ENCODE measurements around the gene RAPGEF5. TPM values are rescaled to one million over a fixed set of nuclear protein-coding genes. Genes with fewer than 3 reads are reported as not detected.

The RAPGEF5 gene
- total RNA-seq, 1 experiment from 2014 or later: 15.6 TPM

DNA sequence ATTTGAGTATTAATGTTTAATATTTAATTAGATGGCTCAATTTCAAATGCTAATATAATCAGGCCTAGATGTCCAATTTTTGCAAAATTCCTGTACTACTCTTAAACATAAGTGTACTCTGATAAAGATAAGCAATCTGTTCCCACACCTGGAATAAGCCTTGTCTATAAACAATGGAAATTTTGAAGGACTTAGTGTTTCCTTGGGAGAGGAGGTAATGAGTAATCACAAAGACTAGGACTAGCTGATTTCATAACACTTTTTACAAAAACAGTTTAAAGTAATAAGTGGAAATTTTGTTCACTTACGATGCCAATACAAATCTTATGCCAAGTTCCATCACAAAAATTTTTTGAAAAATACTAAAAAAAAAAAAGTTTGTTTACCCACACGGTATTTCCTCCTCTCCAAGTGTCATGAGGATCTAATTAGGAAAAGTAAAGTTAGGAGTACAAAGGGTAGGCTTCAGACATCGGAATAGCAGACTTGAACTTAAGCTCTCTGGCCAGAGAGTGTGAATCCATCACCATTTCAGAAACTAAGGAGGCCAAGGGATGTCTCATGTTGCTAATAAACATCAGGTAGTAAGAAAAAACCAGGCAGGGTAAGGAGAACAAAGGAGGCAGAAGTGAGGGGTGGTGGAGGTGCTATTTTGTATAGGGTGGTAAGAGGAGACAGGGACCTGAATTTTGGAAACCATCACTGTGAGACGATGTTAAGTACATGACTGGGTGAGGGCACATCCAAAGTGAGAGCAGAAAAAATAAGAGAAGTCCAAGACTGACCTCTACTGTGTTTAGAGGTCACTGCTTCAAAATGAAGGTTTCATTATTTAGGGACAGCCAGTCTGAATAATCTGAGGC, 61.3 kb downstream of the RAPGEF5 start:
- Histone ChIP-seq H3K4me3 (replicated peaks in 1 of 2; ENCODE audit: low read depth in 1 of 2, low read length in 2 of 2) (no peak overlapping the region), H3K36me3 (ENCODE audit: control insufficient read depth in 1 of 2, insufficient read depth in 2 of 2, low read length in 2 of 2) (no peaks in the 10 kb centered on the region), H2AFZ (ENCODE audit: low read depth, low read length, poor library complexity, severe bottlenecking) (no peak overlapping the region), H3K4me1 (ENCODE audit: control insufficient read depth in 1 of 2, insufficient read depth in 2 of 2, low read length in 2 of 2) (no peaks in the 10 kb centered on the region), H3K27ac (ENCODE audit: low read depth, low read length) (no peak overlapping the region), H3K9me3 (ENCODE audit: control insufficient read depth in 1 of 2, insufficient read depth in 1 of 2, low read depth in 1 of 2, low read length in 2 of 2) (no peaks in the 10 kb centered on the region), H3K9ac (ENCODE audit: low read length) (no peak overlapping the region), H3K79me2 (ENCODE audit: insufficient read depth, low read length) (no peaks in the 10 kb centered on the region), H3K4me2 (ENCODE audit: low read length) (no peak overlapping the region), H3K27me3 (ENCODE audit: insufficient read depth, low read length) (no peaks in the 10 kb centered on the region), H4K20me1 (ENCODE audit: insufficient read depth) (no peaks in the 10 kb centered on the region), H3K9me2 (ENCODE audit: insufficient read depth) (no peaks in the 10 kb centered on the region)
- ATAC-seq: no peak
- TF ChIP-seq ELF1 (IDR thresholded peaks at IDR 0.05; ENCODE audit: borderline replicate concordance, low read depth) (no peak), POLR2AphosphoS5 (IDR thresholded peaks at IDR 0.05; ENCODE audit: low read depth, low read length) (no peak), ZFX (IDR thresholded peaks at IDR 0.05) (no peak), EZH2phosphoT487 (IDR thresholded peaks at IDR 0.05; ENCODE audit: borderline replicate concordance) (no peak), EGR1 (IDR thresholded peaks at IDR 0.05; ENCODE audit: low read depth) (no peak), EZH2 (IDR thresholded peaks at IDR 0.05) (no peak), FOSL1 (IDR thresholded peaks at IDR 0.05; ENCODE audit: low read depth) (no peak), YY1 (IDR thresholded peaks at IDR 0.05; ENCODE audit: extremely low read depth, insufficient replicate concordance, low read depth, low read length) (no peak), ATF3 (IDR thresholded peaks at IDR 0.05) (no peak), ZNF274 (IDR thresholded peaks at IDR 0.05; ENCODE audit: low read depth, low read length) (no peak), JUND (IDR thresholded peaks at IDR 0.05) (no peak), CTCF (IDR thresholded peaks at IDR 0.05 in 2 of 3, conservative IDR thresholded peaks at IDR 0.05 in 1 of 3; ENCODE audit: borderline replicate concordance in 1 of 3, insufficient read depth in 1 of 3, low read depth in 2 of 3, low read length in 2 of 3) (no peak), MAX (IDR thresholded peaks at IDR 0.05) (no peak), SRF (IDR thresholded peaks at IDR 0.05; ENCODE audit: low read depth) (no peak), POLR2A (IDR thresholded peaks at IDR 0.05; ENCODE audit: borderline replicate concordance, extremely low read depth, insufficient read depth, insufficient read length) (no peak), ZBTB33 (IDR thresholded peaks at IDR 0.05; ENCODE audit: extremely low read depth, insufficient replicate concordance, low read length) (no peak), SIN3A (IDR thresholded peaks at IDR 0.05; ENCODE audit: low read depth) (no peak), TCF7L2 (IDR thresholded peaks at IDR 0.05; ENCODE audit: borderline replicate concordance, extremely low read depth, insufficient read depth, insufficient read length) (no peak), RAD21 (IDR thresholded peaks at IDR 0.05; ENCODE audit: low read depth) (no peak)
- no peak for DNase-seq (ENCODE audit: low read depth, low spot score)
- ChIA-PET POLR2A (no interaction called here), RAD21 (ENCODE audit: low non-redundant PET in 1 of 2, low total read pairs in 2 of 2, uncharacterized antibody in 2 of 2, unreplicated experiment in 2 of 2) (no interaction called here), CTCF (no interaction called here)
- no TSS peak for BruUV-seq (replicated peaks)
- intact Hi-C loops (cut with micrococcal nuclease): loop anchor here (5.0 kb wide), 1 partner anchor 183 kb away; no protein-coding TSS in a partner anchor
